ENCODE results near the gene STK10. TPM values are rescaled to one million over a fixed set of nuclear protein-coding genes. Genes with fewer than 3 reads are reported as not detected.

The STK10 gene
- total and polyA plus RNA-seq, 2 donors from 2014 or later, result 7.2 to 42.8 TPM

- H3K9ac ChIP-seq (ENCODE audit: low read length in 3 of 3), result no peak overlapping the region
- TF ChIP-seq CTCF (IDR thresholded peaks at IDR 0.05; ENCODE audit: borderline replicate concordance, extremely low read depth, insufficient read depth), result no peak
- no peaks in the 10 kb centered on the region for H3K9me3 ChIP-seq (ENCODE audit: control insufficient read depth in 2 of 3, insufficient read depth in 1 of 3, low read length in 3 of 3)
- FAIRE-seq, result no peak
- no peaks in the 10 kb centered on the region for H3K36me3 ChIP-seq (ENCODE audit: control insufficient read depth in 2 of 3, insufficient read depth in 3 of 3, low read length in 3 of 3)
- H3K4me3 ChIP-seq (ENCODE audit: low read length in 3 of 3), result no peak overlapping the region
- H3K27me3 ChIP-seq (ENCODE audit: control insufficient read depth, insufficient read depth, low read length), result no peaks in the 10 kb centered on the region
- no peak for DNase-seq
- intact Hi-C loops (cut with DNase I), result no loop called here
- peaks cover 0 to 2% (median 0%) of the 10 kb centered on the region in 3 donors for H3K4me1 ChIP-seq (ENCODE audit: control insufficient read depth in 2 of 3, insufficient read depth in 2 of 3, low read depth in 1 of 3, low read length in 3 of 3)
- no peak overlapping the region for H3K27ac ChIP-seq (ENCODE audit: low read depth in 2 of 2, low read length in 2 of 2)
Observed at GRCh38 chr5:172167895-172168294, 20.1 kb downstream of the STK10 start.

- H3K4me1 ChIP-seq (ENCODE audit: control insufficient read depth in 2 of 3, insufficient read depth in 2 of 3, low read depth in 1 of 3, low read length in 3 of 3), result peaks cover 0 to 2% (median 0%) of the 10 kb centered on the region in 3 donors
- no peaks in the 10 kb centered on the region for H3K36me3 ChIP-seq (ENCODE audit: control insufficient read depth in 2 of 3, insufficient read depth in 3 of 3, low read length in 3 of 3)
- DNase-seq (no peak), FAIRE-seq (no peak)
- no peaks in the 10 kb centered on the region for H3K27me3 ChIP-seq (ENCODE audit: control insufficient read depth, insufficient read depth, low read length)
- H3K9me3 ChIP-seq (ENCODE audit: control insufficient read depth in 2 of 3, insufficient read depth in 1 of 3, low read length in 3 of 3), result no peaks in the 10 kb centered on the region
- no peak overlapping the region for H3K27ac ChIP-seq (ENCODE audit: low read depth in 2 of 2, low read length in 2 of 2)
- H3K9ac ChIP-seq (ENCODE audit: low read length in 3 of 3), result no peak overlapping the region
- intact Hi-C loops (cut with DNase I), result no loop called here
- no peak for TF ChIP-seq CTCF (IDR thresholded peaks at IDR 0.05; ENCODE audit: borderline replicate concordance, extremely low read depth, insufficient read depth)
- no peak overlapping the region for H3K4me3 ChIP-seq (ENCODE audit: low read length in 3 of 3)
Observed at GRCh38 chr5:172166030-172166826, 21.8 kb downstream of the STK10 start.

DNA sequence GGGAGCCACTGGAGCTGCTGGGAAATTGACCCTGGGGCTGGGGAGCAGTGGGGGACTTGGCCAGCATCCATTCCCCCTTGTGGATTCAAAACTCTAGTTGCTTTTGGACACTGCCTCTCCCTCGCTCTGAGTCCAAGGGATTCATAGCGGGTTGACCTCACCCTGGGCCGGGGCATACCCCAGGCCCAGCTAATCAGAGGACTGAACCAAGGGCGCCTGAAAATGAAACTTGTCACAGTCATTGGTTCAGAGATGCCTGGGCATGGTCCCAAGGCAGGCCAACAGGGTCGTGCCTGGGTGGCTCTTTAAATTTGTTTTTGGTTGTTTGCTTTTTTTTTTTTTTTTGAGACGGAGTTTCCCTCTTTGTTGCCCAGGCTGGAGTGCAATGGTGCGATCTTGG is 22.6 kb downstream of the STK10 start:
- DNase-seq (no peak), FAIRE-seq (no peak)
- TF ChIP-seq CTCF (IDR thresholded peaks at IDR 0.05; ENCODE audit: borderline replicate concordance, extremely low read depth, insufficient read depth), result no peak
- intact Hi-C loops (cut with DNase I), result no loop called here
- H3K36me3 ChIP-seq (ENCODE audit: control insufficient read depth in 2 of 3, insufficient read depth in 3 of 3, low read length in 3 of 3), result no peaks in the 10 kb centered on the region
- peaks cover 0 to 2% (median 0%) of the 10 kb centered on the region in 3 donors for H3K4me1 ChIP-seq (ENCODE audit: control insufficient read depth in 2 of 3, insufficient read depth in 2 of 3, low read depth in 1 of 3, low read length in 3 of 3)
- H3K9ac ChIP-seq (ENCODE audit: low read length in 3 of 3), result no peak overlapping the region
- H3K27ac ChIP-seq (ENCODE audit: low read depth in 2 of 2, low read length in 2 of 2), result no peak overlapping the region
- H3K4me3 ChIP-seq (ENCODE audit: low read length in 3 of 3), result no peak overlapping the region
- no peaks in the 10 kb centered on the region for H3K9me3 ChIP-seq (ENCODE audit: control insufficient read depth in 2 of 3, insufficient read depth in 1 of 3, low read length in 3 of 3)
- no peaks in the 10 kb centered on the region for H3K27me3 ChIP-seq (ENCODE audit: control insufficient read depth, insufficient read depth, low read length)
